ENCODE measurements around the gene TNFRSF6B. TPM values are rescaled to one million over a fixed set of nuclear protein-coding genes. Genes with fewer than 3 reads are reported as not detected.

Gene TNFRSF6B
- total RNA-seq = 0.65 and 1.3 TPM in 2 replicates

DNA sequence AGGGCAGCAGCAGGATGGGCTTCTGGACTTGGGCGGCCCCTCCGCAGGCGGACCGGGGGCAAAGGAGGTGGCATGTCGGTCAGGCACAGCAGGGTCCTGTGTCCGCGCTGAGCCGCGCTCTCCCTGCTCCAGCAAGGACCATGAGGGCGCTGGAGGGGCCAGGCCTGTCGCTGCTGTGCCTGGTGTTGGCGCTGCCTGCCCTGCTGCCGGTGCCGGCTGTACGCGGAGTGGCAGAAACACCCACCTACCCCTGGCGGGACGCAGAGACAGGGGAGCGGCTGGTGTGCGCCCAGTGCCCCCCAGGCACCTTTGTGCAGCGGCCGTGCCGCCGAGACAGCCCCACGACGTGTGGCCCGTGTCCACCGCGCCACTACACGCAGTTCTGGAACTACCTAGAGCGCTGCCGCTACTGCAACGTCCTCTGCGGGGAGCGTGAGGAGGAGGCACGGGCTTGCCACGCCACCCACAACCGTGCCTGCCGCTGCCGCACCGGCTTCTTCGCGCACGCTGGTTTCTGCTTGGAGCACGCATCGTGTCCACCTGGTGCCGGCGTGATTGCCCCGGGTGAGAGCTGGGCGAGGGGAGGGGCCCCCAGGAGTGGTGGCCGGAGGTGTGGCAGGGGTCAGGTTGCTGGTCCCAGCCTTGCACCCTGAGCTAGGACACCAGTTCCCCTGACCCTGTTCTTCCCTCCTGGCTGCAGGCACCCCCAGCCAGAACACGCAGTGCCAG, at the start of gene TNFRSF6B:
Gene TNFRSF6B (plus strand): TSS at position 25 of the 729 bp plus-strand sequence. CDS start 116 bp downstream, at position 141.

DNA sequence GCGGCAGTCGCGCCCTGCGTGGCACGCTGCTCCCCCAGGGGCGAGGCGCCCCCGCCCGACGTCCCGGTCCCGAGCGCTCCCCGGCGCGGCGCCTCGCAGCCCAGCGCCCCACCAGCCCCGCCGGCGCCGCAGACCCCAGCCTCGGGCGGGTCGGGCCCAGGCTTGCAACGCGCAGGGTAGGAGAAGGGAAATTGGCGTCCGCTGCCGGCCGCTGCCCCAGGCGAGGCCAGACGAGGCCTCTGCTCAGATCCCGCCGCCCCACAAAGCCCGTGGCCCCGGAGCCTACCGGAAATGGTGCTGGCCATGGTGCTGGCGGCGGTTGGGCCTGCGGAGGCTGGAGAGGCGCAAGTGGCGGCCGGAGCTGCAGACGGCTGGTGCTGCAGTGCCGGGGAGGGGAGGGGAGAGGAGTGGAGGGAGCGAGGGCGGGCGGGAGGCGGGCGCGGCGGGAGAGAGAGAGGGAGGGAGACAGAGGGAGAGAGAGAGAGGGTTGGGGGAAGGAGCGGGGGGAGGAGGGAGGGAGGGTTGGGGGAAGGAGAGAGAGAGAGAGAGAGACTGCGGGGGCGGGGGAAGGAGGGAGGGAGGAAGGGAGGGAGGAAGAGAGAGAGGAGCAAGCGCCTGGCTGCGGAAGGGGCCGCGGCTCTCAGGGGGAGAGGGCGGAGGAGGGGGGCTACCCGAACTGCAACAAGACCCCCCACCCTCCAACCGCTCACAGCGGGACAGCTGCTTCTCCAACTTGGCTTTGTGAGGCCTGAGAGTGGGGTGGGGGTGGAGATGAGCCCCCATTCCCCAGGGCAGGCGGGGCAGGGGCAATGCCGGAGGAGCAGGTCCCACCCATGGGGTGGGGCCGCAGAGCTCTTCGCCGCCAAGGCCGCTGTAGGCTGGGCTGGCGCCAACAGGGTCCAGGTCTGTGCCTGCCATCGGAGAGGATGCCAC, 43.1 kb upstream of the TNFRSF6B start, which contains the start of gene STMN3:
Gene STMN3 (minus strand): TSS at position 384 of the 933 bp plus-strand sequence. CDS start 79 bp downstream, at position 305.

GRCh38 chr20:63657937-63658748, 38.3 kb upstream of the TNFRSF6B start, which contains the start of gene RTEL1:
RTEL1 (plus strand) TSS chr20:63658312; CDS start chr20:63659403, 1,091 bp downstream.

DNA sequence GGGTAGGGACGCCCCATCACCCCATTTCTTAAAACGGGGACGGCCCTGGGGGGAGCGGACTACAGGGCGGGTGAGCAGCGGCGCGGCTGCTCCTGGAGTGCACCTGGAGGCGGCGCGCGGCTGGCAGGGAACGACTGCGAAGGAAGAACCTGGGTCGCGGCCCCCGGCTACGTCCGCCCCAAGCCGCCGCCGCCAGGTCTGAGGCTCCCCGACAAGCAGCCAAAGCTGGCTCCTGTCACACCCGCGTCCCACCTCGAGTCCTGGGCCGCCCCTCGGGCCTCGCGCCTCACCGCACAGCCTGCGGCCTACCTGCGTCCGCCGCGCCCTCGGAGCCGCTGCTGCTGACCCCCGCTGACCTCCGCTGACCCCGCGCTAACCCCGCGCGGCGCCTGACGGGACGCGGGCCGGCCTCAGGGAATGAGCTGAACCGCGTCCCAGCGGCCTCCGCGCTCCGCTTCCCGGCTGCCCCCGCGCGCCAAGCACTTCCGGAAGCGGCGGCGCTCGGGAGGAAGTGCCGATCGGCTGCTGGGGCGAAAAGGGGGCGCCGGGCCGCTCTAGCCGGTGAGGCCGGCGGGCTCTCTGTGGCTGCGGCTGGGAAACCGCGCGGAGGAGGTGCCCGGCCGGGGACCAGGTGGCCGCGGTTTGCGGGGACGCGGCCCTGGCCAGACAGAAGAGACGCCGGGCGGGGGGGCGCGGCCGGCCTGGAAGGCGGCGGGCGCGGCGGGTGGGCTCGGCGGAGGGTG, 11.3 kb downstream of the TNFRSF6B start, which contains the start of the genes ARFRP1 and ZGPAT:
Gene ARFRP1 (minus strand): TSS at position 419 of the 743 bp plus-strand sequence. CDS start 885 bp downstream, outside the sequence.
Gene ZGPAT (plus strand): TSS at position 482 of the 743 bp plus-strand sequence. CDS start 542 bp downstream, outside the sequence.

GRCh38 chr20:63735859-63736718, 39.6 kb downstream of the TNFRSF6B start, which contains the start of gene LIME1:
LIME1 (plus strand) TSS chr20:63736664; CDS start chr20:63737550, 886 bp downstream.

DNA sequence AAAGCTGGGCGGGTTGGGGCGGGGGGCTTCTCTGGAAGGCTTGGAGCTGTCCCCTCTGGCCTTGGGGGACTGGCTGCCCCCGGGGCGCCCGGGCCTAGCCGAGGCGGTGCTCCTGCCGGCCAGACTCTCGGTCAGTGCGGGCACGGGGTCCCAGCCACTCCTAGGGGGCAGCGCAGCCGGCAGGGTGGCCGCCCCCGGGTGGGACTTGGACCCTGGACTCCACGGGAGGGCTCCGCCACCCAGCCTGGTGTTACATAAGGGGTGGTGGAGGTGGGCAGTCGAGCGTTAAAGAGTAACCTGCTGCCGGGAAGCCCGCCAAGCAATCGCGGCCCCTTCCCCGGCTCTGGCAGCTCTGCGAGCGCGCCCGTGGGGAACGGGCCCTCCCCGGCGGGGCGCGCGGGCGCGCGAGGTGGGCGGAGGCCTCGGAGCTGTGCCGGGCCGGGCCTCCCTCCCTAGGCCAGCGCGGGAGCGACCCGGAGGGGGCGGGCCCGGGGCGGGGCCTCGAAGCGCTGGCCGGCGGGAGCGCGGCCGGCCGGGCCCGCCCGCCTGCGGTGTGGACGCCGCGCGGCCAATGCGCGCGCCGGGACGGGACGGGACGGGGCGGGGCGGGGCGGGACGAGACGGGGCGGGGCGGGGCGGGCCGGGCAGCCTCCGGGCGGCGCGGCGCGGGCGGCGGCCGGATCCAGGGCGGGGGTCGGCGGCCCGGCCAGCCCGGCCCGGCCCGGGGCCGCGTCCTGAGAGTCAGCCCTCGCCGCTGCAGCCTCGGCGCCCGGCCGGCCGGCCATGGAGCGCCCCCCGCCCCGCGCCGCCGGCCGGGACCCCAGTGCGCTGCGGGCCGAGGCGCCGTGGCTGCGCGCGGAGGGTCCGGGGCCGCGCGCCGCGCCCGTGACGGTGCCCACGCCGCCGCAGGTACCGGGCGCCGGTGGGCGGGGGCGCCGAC, 42.9 kb downstream of the TNFRSF6B start, which contains the start of gene SLC2A4RG:
Gene SLC2A4RG (plus strand): TSS at position 647 of the 940 bp plus-strand sequence. CDS start 137 bp downstream, at position 784.

Other genes with a start within 250 kb of the TNFRSF6B start
- not detected in 2 replicates for gene KCNQ2, start 224.0 kb upstream of the TNFRSF6B start, total RNA-seq
- 1.3 and 3.0 TPM in 2 replicates for gene EEF1A2, start 197.6 kb upstream of the TNFRSF6B start, total RNA-seq
- gene PPDPF, start 175.9 kb upstream of the TNFRSF6B start, total RNA-seq = 17.5 and 24.5 TPM in 2 replicates
- under 0.01 and 0.09 TPM in 2 replicates for gene PTK6, start 159.3 kb upstream of the TNFRSF6B start, total RNA-seq
- not detected in 2 replicates for gene SRMS, start 148.9 kb upstream of the TNFRSF6B start, total RNA-seq
- gene FNDC11, start 142.5 kb upstream of the TNFRSF6B start, total RNA-seq = 0.46 and 0.57 TPM in 2 replicates
- gene HELZ2, start 122.4 kb upstream of the TNFRSF6B start, total RNA-seq = 27.0 and 29.2 TPM in 2 replicates
- gene GMEB2, start 69.6 kb upstream of the TNFRSF6B start, total RNA-seq = 7.4 and 8.4 TPM in 2 replicates
- gene STMN3, start 43.2 kb upstream of the TNFRSF6B start, total RNA-seq = 2.1 and 2.3 TPM in 2 replicates
- 6.1 and 9.2 TPM in 2 replicates for gene RTEL1, start 38.3 kb upstream of the TNFRSF6B start, total RNA-seq
- gene ARFRP1, start 11.3 kb downstream of the TNFRSF6B start, total RNA-seq = 30.2 and 35.4 TPM in 2 replicates
- gene ZGPAT, start 11.4 kb downstream of the TNFRSF6B start, total RNA-seq = 14.3 and 15.6 TPM in 2 replicates
- 1.6 and 2.2 TPM in 2 replicates for gene LIME1, start 40.0 kb downstream of the TNFRSF6B start, total RNA-seq
- 14.4 and 18.3 TPM in 2 replicates for gene SLC2A4RG, start 43.1 kb downstream of the TNFRSF6B start, total RNA-seq
- gene ZBTB46, start 134.6 kb downstream of the TNFRSF6B start, total RNA-seq = 4.6 and 9.7 TPM in 2 replicates
- gene ABHD16B, start 164.8 kb downstream of the TNFRSF6B start, total RNA-seq = not detected in 2 replicates
- 112 and 116 TPM in 2 replicates for gene TPD52L2, start 168.6 kb downstream of the TNFRSF6B start, total RNA-seq
- 49.6 and 68.2 TPM in 2 replicates for gene DNAJC5, start 198.5 kb downstream of the TNFRSF6B start, total RNA-seq